ENCODE measurements around the gene SMYD3.

GRCh38 chr1:246203180-246203579, 303.9 kb downstream of the SMYD3 start:
- TF ChIP-seq CTCF (IDR thresholded peaks at IDR 0.05; ENCODE audit: borderline replicate concordance, extremely low read depth, low read length, poor library complexity, severe bottlenecking) (no peak), EZH2 (IDR thresholded peaks at IDR 0.05; ENCODE audit: borderline replicate concordance, low read depth, low read length, severe bottlenecking) (no peak)

Data from DND-41 (cell line).